BJ (cell line): ENCODE data around the gene ZNF582. TPM values are rescaled to one million over a fixed set of nuclear protein-coding genes. Genes with fewer than 3 reads are reported as not detected.

Experiments
- CTCF ChIA-PET: fragments of 350-600 bp; formaldehyde crosslinking; extraction: SDS; loops from one replicate; lab custom pipeline; 2021; ENCODE audit warnings: antibody characterized with exemption, inconsistent platforms; lab: Yijun Ruan, JAX
- POLR2A ChIA-PET: fragments of 300-600 bp; sonication (Branson Sonifier 250); formaldehyde crosslinking; extraction: SDS; loops from one replicate; lab custom pipeline; 2021; ENCODE audit warnings: antibody characterized with exemption; lab: Charles Lee
- DNase-seq: peaks from one replicate; pipeline ENCODE4 v3.0.0-alpha.2; 2011; ENCODE audit warnings: low read depth
- H3K27me3 ChIP-seq: 2 replicates; pipeline ENCODE4 v1.6.0; 2011; ENCODE audit warnings: low read length; ENCODE audit not compliant: control insufficient read depth, insufficient read depth
- H3K36me3 ChIP-seq: 2 replicates; pipeline ENCODE4 v1.5.1; 2011; ENCODE audit warnings: low read length; ENCODE audit not compliant: control insufficient read depth, insufficient read depth
- H3K4me3 ChIP-seq: 2 replicates; pipeline ENCODE4 v1.5.1; 2011; ENCODE audit warnings: low read depth, mild to moderate bottlenecking, control low read depth, low read length
- CTCF ChIP-seq: IDR thresholded peaks from 2 replicates; pipeline ENCODE4 v1.5.1; 2011; ENCODE audit warnings: low read depth, mild to moderate bottlenecking, control low read depth, inconsistent platforms, low read length, moderate library complexity; ENCODE audit not compliant: insufficient read depth
- polyA plus RNA-seq: library from polyadenylated mRNA; depleted of rRNA; stranded (reverse); fragments of >200 nt; gene quantifications from 2 replicates; pipeline ENCODE4 v1.2.3, GENCODE V29; 2011; rRNA removed

ZNF582 gene
- polyA plus RNA-seq, 1 experiment: 2.4 TPM

- CTCF ChIA-PET: interaction anchor here (0.6 to 6.3 kb wide), 22 partner anchors 10 to 701 kb away, joined by 3 to 64 read pairs (median 4); partner anchors contain the start of gene ZSCAN5A
- no peak for DNase-seq
- peak; percentile 76 for TF ChIP-seq CTCF
Measured at GRCh38 chr19:56333506-56333905, 59.8 kb downstream of the ZNF582 start.

More at GRCh38 chr19:56333506-56333905, 59.8 kb downstream of the ZNF582 start:
- no peaks in the 10 kb centered on the region for H3K36me3 ChIP-seq
- POLR2A ChIA-PET: interaction anchor here (0.5 kb wide), 1 partner anchor 72 kb away, joined by 3 read pairs; no protein-coding TSS in a partner anchor
- no peak overlapping the region for H3K4me3 ChIP-seq
- H3K27me3 ChIP-seq: no peaks in the 10 kb centered on the region

Other genes starting within 250 kb of the ZNF582 start
- not detected in 2 replicates for gene GALP, start 217.5 kb downstream of the ZNF582 start, polyA plus RNA-seq
- 0.17 TPM in 1 of 2 replicates, not detected in the other for gene ZSCAN5B, start 195.8 kb downstream of the ZNF582 start, polyA plus RNA-seq
- not detected in 2 replicates for gene ZSCAN5C, start 191.3 kb downstream of the ZNF582 start, polyA plus RNA-seq
- gene EDDM13, start 120.8 kb downstream of the ZNF582 start, polyA plus RNA-seq: not detected in 2 replicates
- gene ZSCAN5A, start 78.7 kb downstream of the ZNF582 start, polyA plus RNA-seq: 4.0 and 4.9 TPM in 2 replicates
- 1.5 and 4.4 TPM in 2 replicates for gene ZNF583, start 10.8 kb upstream of the ZNF582 start, polyA plus RNA-seq
- 1.9 and 3.2 TPM in 2 replicates for gene ZNF667, start 83.8 kb upstream of the ZNF582 start, polyA plus RNA-seq
- 2.2 and 3.6 TPM in 2 replicates for gene ZNF471, start 114.3 kb upstream of the ZNF582 start, polyA plus RNA-seq
- gene ZFP28, start 145.4 kb upstream of the ZNF582 start, polyA plus RNA-seq: 2.6 and 4.9 TPM in 2 replicates
- 1.7 and 2.7 TPM in 2 replicates for gene ZNF470, start 173.9 kb upstream of the ZNF582 start, polyA plus RNA-seq
- 3.8 and 6.6 TPM in 2 replicates for gene ZNF71, start 201.8 kb upstream of the ZNF582 start, polyA plus RNA-seq
- gene SMIM17, start 249.6 kb upstream of the ZNF582 start, polyA plus RNA-seq: 0.07 TPM in 1 of 2 replicates, not detected in the other